ENCODE measurements around the gene TMEM240.
"Not testable (repeated sequence)": the region's sequence is repeated elsewhere in the genome, so short reads cannot be mapped to it uniquely, and the experiment has no call there.

TMEM240 gene

DNA sequence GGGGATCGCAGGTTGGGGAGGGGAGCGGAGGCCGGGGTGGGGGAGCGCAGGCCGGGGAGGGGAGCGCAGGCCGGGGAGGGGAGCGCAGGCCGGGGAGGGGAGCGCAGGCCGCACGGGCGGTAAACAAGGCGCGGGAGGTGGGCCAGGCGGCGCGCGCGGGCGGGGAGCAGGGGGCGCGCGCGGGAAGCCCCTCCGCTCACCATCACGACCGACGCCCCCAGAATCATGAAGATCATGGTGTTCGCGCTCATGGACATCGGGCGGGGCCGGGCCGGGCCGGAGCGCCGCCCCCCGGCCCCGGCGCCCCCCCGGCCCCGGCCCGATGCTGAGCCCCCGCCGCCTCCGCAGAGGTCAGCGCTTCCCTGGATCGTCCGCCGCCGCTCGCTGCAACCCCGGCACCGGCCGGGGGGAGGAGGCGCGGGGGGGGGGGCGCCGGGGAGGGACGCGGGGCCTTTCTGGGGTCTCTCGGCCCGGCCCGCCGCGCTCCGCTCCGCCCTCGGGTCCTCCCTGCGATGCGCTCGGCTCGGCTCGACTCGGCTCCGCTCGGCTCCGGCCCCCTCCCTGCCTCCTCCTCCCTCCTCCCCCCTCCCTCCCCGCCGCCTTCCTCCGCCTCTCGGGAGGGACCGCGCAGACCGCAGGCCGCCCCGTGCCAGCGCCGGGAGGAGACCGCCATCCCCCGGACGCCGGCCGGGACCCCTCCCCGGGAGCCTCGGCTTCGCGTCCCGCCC, at the start of gene TMEM240:
TMEM240 (minus strand) TSS at position 535 of the 728 bp plus-strand sequence; CDS start at position 257, 278 bp downstream.
- peak; percentile 80 for DNase-seq

DNA sequence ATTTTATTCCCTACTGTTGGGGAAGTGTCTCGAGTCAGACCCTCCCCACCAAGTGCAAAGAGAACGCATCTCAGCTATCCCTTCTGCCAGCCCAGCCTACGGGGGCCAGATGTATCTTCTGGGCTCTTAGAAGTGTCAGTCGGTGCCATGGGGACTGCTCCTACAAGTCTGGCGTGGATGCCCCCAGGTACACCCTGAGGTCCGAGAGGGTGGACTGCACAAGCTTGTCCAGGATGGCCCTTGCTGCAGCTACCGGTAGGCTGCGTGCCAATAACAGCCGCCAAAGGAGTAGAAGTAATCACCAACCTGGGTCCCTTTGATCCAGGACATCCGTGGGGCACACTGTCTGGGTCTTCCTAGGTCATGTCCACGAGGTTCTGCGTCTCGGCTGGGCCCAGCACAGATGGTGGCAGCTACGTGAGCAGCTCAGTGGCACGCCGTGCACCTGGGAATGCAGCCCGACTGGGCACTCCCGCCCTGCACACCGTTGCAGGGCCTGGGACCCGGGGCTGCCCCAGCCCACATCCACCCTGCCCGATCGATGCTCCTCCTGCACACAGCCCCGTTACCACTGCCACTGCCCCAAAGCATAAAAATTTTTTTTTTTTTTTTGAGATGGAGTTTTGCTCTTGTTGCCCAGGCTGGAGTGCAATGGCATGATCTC, 43.1 kb upstream of the TMEM240 start:
- no peak for DNase-seq

- DNase-seq, result no peak
Observed at GRCh38 chr1:1582585-1583346, 42.3 kb upstream of the TMEM240 start.

DNA sequence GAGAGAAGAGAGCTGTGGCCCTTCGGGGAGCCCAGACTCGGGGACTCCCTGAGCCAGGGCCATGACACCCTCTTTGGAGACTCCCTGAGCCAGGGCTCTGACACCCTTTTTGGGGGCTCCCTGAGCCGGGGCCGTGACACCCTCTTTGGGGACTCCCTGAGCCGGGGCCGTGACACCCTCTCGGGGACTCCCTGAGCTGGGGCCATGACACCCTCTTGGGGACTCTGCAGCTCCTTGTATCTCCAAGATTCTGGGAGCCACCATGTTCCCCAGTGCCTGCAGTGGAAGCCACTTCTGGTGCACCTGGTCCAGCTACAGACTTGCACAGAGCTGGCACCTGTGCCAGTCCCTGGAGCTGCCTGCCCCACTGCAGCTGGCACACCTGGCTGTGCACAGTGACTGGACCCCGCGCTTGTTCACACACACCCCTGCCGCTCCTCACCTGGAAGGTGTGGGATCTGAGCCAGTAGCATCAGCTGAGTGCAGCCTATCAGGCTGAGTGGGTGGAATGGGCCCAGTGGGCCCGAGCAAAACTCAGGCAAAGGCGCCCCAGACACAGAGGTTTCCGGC, 38.0 kb upstream of the TMEM240 start:
- DNase-seq, result no peak

DNA sequence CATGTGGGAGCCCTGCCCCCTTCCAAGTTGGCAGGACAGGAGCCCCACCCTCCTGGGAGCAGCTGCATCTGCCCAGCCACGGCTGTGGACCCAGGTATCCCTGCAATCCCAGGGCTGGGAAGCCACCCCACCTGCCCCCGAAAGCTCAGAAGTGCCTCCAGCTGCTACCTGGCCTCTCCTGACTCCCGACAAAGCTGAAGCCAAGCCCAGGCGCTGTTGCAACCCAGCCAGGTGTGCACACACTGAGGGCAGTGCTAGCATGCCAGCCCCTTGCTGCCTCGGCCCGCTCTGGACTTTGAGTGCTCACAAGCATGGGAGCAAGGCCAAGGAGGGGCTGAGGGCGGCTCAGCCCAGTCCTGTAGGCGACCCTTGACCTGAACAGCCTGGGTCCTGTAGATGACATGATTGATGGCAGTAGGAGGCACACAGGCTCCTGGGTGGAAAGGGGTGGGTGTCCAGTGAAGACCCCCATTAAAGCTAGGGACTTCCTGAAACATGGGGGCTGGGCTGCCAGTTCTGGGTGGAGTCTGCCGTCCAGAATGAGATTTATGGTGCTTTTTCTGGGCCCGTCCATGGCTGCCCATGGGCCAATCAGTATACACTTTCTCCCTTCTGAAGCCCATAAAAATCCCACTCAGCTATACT, 37.1 kb upstream of the TMEM240 start:
- DNase-seq, result no peak

DNA sequence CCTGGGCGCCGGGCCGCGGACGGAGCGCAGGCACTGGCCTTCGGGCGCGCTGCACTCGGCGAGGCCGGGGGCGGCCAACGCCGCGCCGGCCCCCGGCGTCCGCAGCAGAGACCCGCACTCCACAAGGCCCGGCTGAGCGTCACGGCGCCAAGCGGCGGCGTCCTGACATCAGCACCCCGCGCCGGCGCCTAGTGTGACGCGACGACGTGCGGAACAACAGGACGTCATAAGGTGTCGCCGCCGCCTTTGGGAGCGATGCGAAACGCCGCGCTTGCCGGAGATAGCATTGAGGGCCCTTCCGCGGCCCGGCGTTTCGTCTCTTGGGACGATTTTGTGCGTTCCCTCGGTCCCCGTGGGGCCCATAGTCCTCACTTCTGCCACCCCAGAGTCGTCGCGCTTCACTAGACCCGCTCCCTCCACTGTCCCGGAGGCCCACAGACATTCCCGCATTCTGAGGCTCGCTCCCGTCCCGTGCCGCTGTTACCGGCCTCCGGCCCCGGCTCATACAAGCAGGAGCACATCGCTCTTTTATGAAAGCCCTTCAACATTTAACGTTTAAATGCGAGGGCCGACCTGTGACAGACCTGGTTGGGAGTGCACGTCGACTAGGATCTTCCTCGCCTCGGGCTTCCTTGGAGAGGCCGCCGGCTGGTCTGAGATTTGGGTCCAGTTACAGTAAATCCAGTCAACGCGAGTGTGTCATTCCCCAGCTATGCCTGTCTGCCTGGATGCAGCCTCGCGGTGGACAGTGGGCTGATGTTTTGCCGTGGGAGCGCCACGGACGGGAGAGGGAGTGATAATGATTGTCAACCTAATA, 34.5 kb upstream of the TMEM240 start, which contains the start of gene SSU72:
SSU72 (minus strand) TSS at position 143 of the 817 bp plus-strand sequence. CDS start 306 bp downstream, outside the sequence.
- peak; percentile 89 for DNase-seq

- DNase-seq, result peak; percentile 58
Observed at GRCh38 chr1:1573843-1574720, 33.7 kb upstream of the TMEM240 start.

GRCh38 chr1:1569341-1569740, 28.9 kb upstream of the TMEM240 start:
- DNase-seq, result no peak

DNA sequence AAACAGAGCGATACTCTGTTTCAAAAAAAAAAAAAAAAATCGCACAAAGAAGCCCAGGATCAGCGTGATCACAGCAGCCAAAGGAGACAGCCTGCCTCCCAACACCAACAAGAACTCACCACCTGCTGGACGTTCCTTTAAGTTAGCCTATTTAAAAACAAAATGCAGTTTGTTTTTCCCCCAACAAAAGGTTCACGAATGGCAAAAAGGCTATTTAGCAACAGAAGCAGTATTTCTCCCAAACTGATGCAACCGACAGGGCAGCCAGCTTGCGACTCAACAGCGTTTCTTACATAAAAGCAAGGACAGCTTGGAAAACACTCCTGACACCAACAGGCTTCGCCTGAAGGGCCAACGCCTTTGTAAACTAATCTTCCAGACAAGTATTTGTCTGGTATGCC, 27.5 kb upstream of the TMEM240 start:
- DNase-seq, result no peak

GRCh38 chr1:1567152-1567875, 26.9 kb upstream of the TMEM240 start:
- DNase-seq, result no peak

DNA sequence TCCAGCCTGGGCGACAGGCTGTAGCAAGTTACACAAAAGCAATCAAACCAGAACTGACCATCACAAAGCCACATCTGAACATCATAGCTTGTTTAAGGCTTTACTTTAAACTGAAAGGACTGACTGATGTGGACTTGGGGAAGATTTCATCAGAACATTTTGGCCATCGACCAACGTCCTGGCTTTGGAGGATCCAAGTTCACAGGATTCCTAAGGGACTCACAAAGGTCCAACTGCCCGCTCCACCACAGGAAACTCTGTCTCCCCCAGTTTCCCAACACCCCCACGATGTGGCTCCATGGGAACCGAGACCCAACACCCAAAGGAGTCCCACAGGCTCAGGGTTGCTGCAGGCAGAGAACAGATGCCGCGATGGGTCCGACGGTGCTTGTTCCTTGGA, 24.9 kb upstream of the TMEM240 start:
- no peak for DNase-seq

GRCh38 chr1:1564268-1564667, 23.8 kb upstream of the TMEM240 start:
- DNase-seq, result no peak

- no peak for DNase-seq
Observed at GRCh38 chr1:1563688-1564087, 23.3 kb upstream of the TMEM240 start.

- DNase-seq, result no peak
Observed at GRCh38 chr1:1562556-1563195, 22.3 kb upstream of the TMEM240 start.

- no peak for DNase-seq
Observed at GRCh38 chr1:1561801-1562470, 21.5 kb upstream of the TMEM240 start.

GRCh38 chr1:1560178-1560577, 19.8 kb upstream of the TMEM240 start:
- no peak for DNase-seq

- no peak for DNase-seq
Observed at GRCh38 chr1:1559066-1559465, 18.6 kb upstream of the TMEM240 start.

GRCh38 chr1:1558591-1558990, 18.2 kb upstream of the TMEM240 start:
- no peak for DNase-seq

DNA sequence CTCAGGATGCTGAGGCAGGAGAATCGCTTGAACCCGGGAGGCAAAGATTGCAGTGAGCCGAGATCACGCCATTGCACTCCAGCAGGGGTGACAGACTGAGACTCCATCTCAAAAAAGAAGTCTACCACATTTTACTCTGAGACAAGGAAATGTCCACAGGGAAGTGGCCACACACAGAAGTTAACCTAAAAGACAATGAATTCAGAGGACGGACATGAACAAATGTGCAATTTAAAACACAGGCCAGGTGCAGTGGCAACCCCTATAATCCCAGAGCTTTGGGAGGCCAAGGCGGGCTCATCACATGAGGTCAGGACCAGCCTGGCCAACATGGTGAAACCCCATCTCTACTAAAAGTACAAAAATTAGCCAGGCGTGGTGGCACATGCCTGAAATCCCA, 17.3 kb upstream of the TMEM240 start:
- not testable (repeated sequence) for DNase-seq
